Liver (tissue), 9 donors: ENCODE results near the gene TLN1. TPM values are rescaled to one million over a fixed set of nuclear protein-coding genes. Genes with fewer than 3 reads are reported as not detected.
A peak's percentile ranks its signal among the peaks of the same experiment; 100 is the strongest.

Experiments
- DNase-seq: peaks from one replicate; pipeline ENCODE4 v3.0.0-alpha.2; 2017; ENCODE audit warnings: low spot score
- H3K27ac ChIP-seq, 2 donors: one replicate each; pipeline ENCODE4 v1.7.0; 2013; ENCODE audit warnings: inconsistent platforms in 2 of 2, low read length in 2 of 2, control low read depth in 1 of 2, low read depth in 1 of 2, mild to moderate bottlenecking in 1 of 2
- H3K27me3 ChIP-seq, 4 donors: one replicate each; pipeline versions ENCODE4 v1.6.1 to v1.7.0; 2013; ENCODE audit warnings: low read length in 3 of 4, inconsistent platforms in 1 of 4, mild to moderate bottlenecking in 1 of 4, moderate library complexity in 1 of 4; ENCODE audit not compliant: control insufficient read depth in 4 of 4, insufficient read depth in 4 of 4
- H3K36me3 ChIP-seq, 4 donors: one replicate each; pipeline versions ENCODE4 v1.6.1 to v1.7.0; 2013; ENCODE audit warnings: low read length in 3 of 4, mild to moderate bottlenecking in 3 of 4, low read depth in 1 of 4, moderate library complexity in 1 of 4; ENCODE audit not compliant: control insufficient read depth in 4 of 4, insufficient read depth in 3 of 4
- H3K4me1 ChIP-seq, 4 donors: one replicate each; pipeline versions ENCODE4 v1.6.1 to v1.7.0; 2013; ENCODE audit warnings: low read length in 3 of 4, mild to moderate bottlenecking in 3 of 4, moderate library complexity in 1 of 4; ENCODE audit not compliant: control insufficient read depth in 4 of 4, insufficient read depth in 4 of 4
- H3K4me3 ChIP-seq, 3 donors: one replicate each; pipeline versions ENCODE4 v1.6.1 to v1.7.0; 2013; ENCODE audit warnings: low read length in 3 of 3, control low read depth in 1 of 3, low read depth in 1 of 3, mild to moderate bottlenecking in 1 of 3
- H3K9ac ChIP-seq, 2 donors: one replicate each; pipeline ENCODE4 v1.7.0; 2013; ENCODE audit warnings: low read length in 2 of 2, mild to moderate bottlenecking in 2 of 2, moderate library complexity in 2 of 2, control low read depth in 1 of 2, low read depth in 1 of 2
- H3K9me3 ChIP-seq, 4 donors: one replicate each; pipeline versions ENCODE4 v1.6.1 to v1.7.0; 2013; ENCODE audit warnings: low read length in 3 of 4; ENCODE audit not compliant: control insufficient read depth in 4 of 4
- ATF3 ChIP-seq: IDR thresholded peaks from 2 replicates; pipeline ENCODE4 v1.6.1; 2016; ENCODE audit warnings: antibody characterized with exemption
- CTCF ChIP-seq: fragments of 150-350 bp; IDR thresholded peaks from 2 replicates; pipeline ENCODE4 v1.5.1; 2017; ENCODE audit warnings: improper control_type of control experiment, low read depth, low read length; ENCODE audit not compliant: missing input control
- EGR1 ChIP-seq, 2 donors: IDR thresholded peaks; 2 replicates each; pipeline ENCODE4 v1.6.1; 2016 to 2018; ENCODE audit warnings: antibody characterized with exemption in 2 of 2, low read depth in 2 of 2
- FOXA1 ChIP-seq: IDR thresholded peaks from 2 replicates; pipeline ENCODE4 v1.6.1; 2016; ENCODE audit warnings: antibody characterized with exemption
- FOXA2 ChIP-seq: IDR thresholded peaks from 2 replicates; pipeline ENCODE4 v1.6.1; 2016; ENCODE audit warnings: antibody characterized with exemption
- GABPA ChIP-seq, 2 donors: IDR thresholded peaks in 1 of 2; conservative IDR thresholded peaks in 1 of 2; 2 replicates each; pipeline ENCODE4 v1.6.1; 2016; ENCODE audit warnings: antibody characterized with exemption in 2 of 2, mild to moderate bottlenecking in 1 of 2, moderate library complexity in 1 of 2
- HNF4A ChIP-seq, 2 donors: conservative IDR thresholded peaks; 2 replicates each; pipeline ENCODE4 v1.6.1; 2016; ENCODE audit warnings: antibody characterized with exemption in 2 of 2, mild to moderate bottlenecking in 2 of 2
- HNF4G ChIP-seq: IDR thresholded peaks from 2 replicates; pipeline ENCODE4 v1.6.1; 2016; ENCODE audit warnings: antibody characterized with exemption
- JUND ChIP-seq, 2 donors: IDR thresholded peaks; 2 replicates each; pipeline ENCODE4 v1.6.1; 2016; ENCODE audit warnings: antibody characterized with exemption in 2 of 2
- MAX ChIP-seq: IDR thresholded peaks from 2 replicates; pipeline ENCODE4 v1.6.1; 2016; ENCODE audit warnings: antibody characterized with exemption
- NR2F2 ChIP-seq: IDR thresholded peaks from 2 replicates; pipeline ENCODE4 v1.6.1; 2016; ENCODE audit warnings: antibody characterized with exemption
- RAD21 ChIP-seq, 2 donors: IDR thresholded peaks; 2 replicates each; pipeline ENCODE4 v1.6.1; 2016; ENCODE audit warnings: antibody characterized with exemption in 2 of 2, mild to moderate bottlenecking in 2 of 2
- RXRA ChIP-seq, 2 donors: IDR thresholded peaks; 2 replicates each; pipeline ENCODE4 v1.6.1; 2017 to 2018; ENCODE audit warnings: antibody characterized with exemption in 2 of 2, mild to moderate bottlenecking in 1 of 2
- SP1 ChIP-seq: IDR thresholded peaks from 2 replicates; pipeline ENCODE4 v1.6.1; 2018; ENCODE audit warnings: antibody characterized with exemption, mild to moderate bottlenecking
- YY1 ChIP-seq: IDR thresholded peaks from 2 replicates; pipeline ENCODE4 v1.6.1; 2016; ENCODE audit warnings: antibody characterized with exemption, mild to moderate bottlenecking
- ZBTB33 ChIP-seq: IDR thresholded peaks from 2 replicates; pipeline ENCODE4 v1.6.1; 2016; ENCODE audit warnings: antibody characterized with exemption
- WGBS: extraction: QIAGEN DNeasy Blood & Tissue Kit; methylation state at CpG from one replicate; pipeline ENCODE4 v1.1.7; 2013; 5-methylcytosine and 5-hydroxymethylcytosine counted together
- polyA plus RNA-seq, 2 donors: library from polyadenylated mRNA; stranded (reverse) in 1 of 2; unstranded in 1 of 2; fragments of 200-250 nt in 1 of 2; fragments of >200 nt in 1 of 2; fragmentation: Nextera tagmentation in 1 of 2; extraction: Ambion mirVana in 1 of 2; gene quantifications; one replicate each; pipeline versions ENCODE4 v1.2.1 to v1.2.3, GENCODE V29; 2013 to 2015
- total RNA-seq, 2 donors: library from RNA; depleted of rRNA; stranded (reverse); fragments of >200 nt; gene quantifications; one replicate each; pipeline ENCODE4 v1.2.3, GENCODE V29; 2014
- donor health status: healthy.
- donor health status: healthy.
- donor health status: healthy.
- donor health status: healthy.
- donor health status: healthy.

The TLN1 gene
- total and polyA plus RNA-seq, 4 donors = 24.5 to 184 (median 125) TPM

GRCh38 chr9:35731415-35732184, 395 bp downstream of the TLN1 start (continued):
- TF ChIP-seq CTCF = no peak
- TF ChIP-seq NR2F2 = peak; percentile 95
- no peak for TF ChIP-seq ATF3
- peak; percentile 81 for TF ChIP-seq SP1

- Histone ChIP-seq H3K36me3 (peaks cover 0 to 8% (median 2%) of the 10 kb centered on the region in 4 donors), H3K9me3 (no peaks in the 10 kb centered on the region), H3K4me1 (peaks cover 21 to 64% (median 56%) of the 10 kb centered on the region in 4 donors), H3K27ac (peak overlapping the region; percentile 95 to 98), H3K4me3 (peak overlapping the region; percentile 75 to 91 (median 85)), H3K9ac (peak overlapping the region; percentile 25 to 96), H3K27me3 (no peaks in the 10 kb centered on the region)
- TF ChIP-seq FOXA2 (no peak), JUND (IDR thresholded peaks at IDR 0.05) (no peak), MAX (no peak)
- 77% methylated on average over 2 of the region's 2 CpGs for WGBS
- DNase-seq = no peak
Measured at GRCh38 chr9:35730486-35730854, 1.5 kb downstream of the TLN1 start.

GRCh38 chr9:35729700-35730485, 2.1 kb downstream of the TLN1 start:
- H3K4me3 ChIP-seq = peak overlapping the region; percentile 75 to 91 (median 85)
- no peaks in the 10 kb centered on the region for H3K27me3 ChIP-seq
- 56% methylated on average over 6 of the region's 6 CpGs for WGBS
- peaks cover 21 to 64% (median 56%) of the 10 kb centered on the region in 4 donors for H3K4me1 ChIP-seq
- DNase-seq = no peak
- H3K27ac ChIP-seq = peak overlapping the region; percentile 95 to 98
- no peaks in the 10 kb centered on the region for H3K9me3 ChIP-seq
- H3K9ac ChIP-seq = peak overlapping the region in 1 of 2 donors; percentile 47
- H3K36me3 ChIP-seq = peaks cover 2 to 8% (median 6%) of the 10 kb centered on the region in 4 donors
- no peak for TF ChIP-seq ZBTB33
- TF ChIP-seq YY1 = no peak
- no peak for TF ChIP-seq FOXA2
- TF ChIP-seq HNF4G = no peak
- TF ChIP-seq HNF4A (conservative IDR thresholded peaks at IDR 0.05) = no peak
- no peak for TF ChIP-seq EGR1 (IDR thresholded peaks at IDR 0.05; ENCODE audit: low read depth in 2 of 2)
- no peak for TF ChIP-seq MAX
- TF ChIP-seq RAD21 (IDR thresholded peaks at IDR 0.05) = peak; percentile 27 to 62
- TF ChIP-seq ATF3 = no peak
- TF ChIP-seq RXRA (IDR thresholded peaks at IDR 0.05) = peak; percentile 13 to 54
- no peak for TF ChIP-seq NR2F2
- TF ChIP-seq SP1 = peak; percentile 19
- no peak for TF ChIP-seq FOXA1
- peak; percentile 34 for TF ChIP-seq CTCF
- no peak for TF ChIP-seq GABPA (IDR thresholded peaks at IDR 0.05 in 1 of 2, conservative IDR thresholded peaks at IDR 0.05 in 1 of 2)
